SK-N-SH treated with all-trans-retinoic acid at 6 μM for 48 hours (cell line): ENCODE data around the gene C10orf88.

Experiments
- ATAC-seq: fragments of 200-7000 bp; cut with Tn5 transposase; 3 replicates; pipeline ENCODE4 v1.9.1; 2020; ENCODE audit warnings: mild to moderate bottlenecking, moderate library complexity
- ARNTL ChIP-seq: fragments of 450-650 bp; formaldehyde crosslinking; IDR thresholded peaks from 2 replicates; pipeline ENCODE4 v1.5.0; 2020; ENCODE audit warnings: low read depth, mild to moderate bottlenecking, moderate library complexity, borderline replicate concordance
- BACH2 ChIP-seq: fragments of 250-450 bp; sonication (Bioruptor Pico); IDR thresholded peaks from 2 replicates; pipeline ENCODE4 v1.9.0; 2021; ENCODE audit warnings: mild to moderate bottlenecking, borderline replicate concordance
- CSDC2 ChIP-seq: fragments of 250-450 bp; sonication (Bioruptor Pico); IDR thresholded peaks from 2 replicates; pipeline ENCODE4 v1.5.0; 2020; ENCODE audit warnings: mild to moderate bottlenecking, moderate library complexity
- CSRNP3 ChIP-seq: fragments of 250-450 bp; sonication (Bioruptor Pico); IDR thresholded peaks from 2 replicates; pipeline ENCODE4 v1.5.1; 2021; ENCODE audit warnings: mild to moderate bottlenecking, moderate library complexity
- ESRRG ChIP-seq: fragments of 250-450 bp; sonication (Bioruptor Pico); IDR thresholded peaks from 2 replicates; pipeline ENCODE4 v1.6.1; 2021; ENCODE audit warnings: mild to moderate bottlenecking
- GLIS3 ChIP-seq: fragments of 250-450 bp; sonication (Bioruptor Pico); IDR thresholded peaks from 2 replicates; pipeline ENCODE4 v1.5.0; 2020; ENCODE audit warnings: mild to moderate bottlenecking, moderate library complexity
- ISL1 ChIP-seq: fragments of 250-450 bp; sonication (Bioruptor Pico); IDR thresholded peaks from 2 replicates; pipeline ENCODE4 v2.1.2; 2022; ENCODE audit warnings: mild to moderate bottlenecking, moderate library complexity
- OSR1 ChIP-seq: fragments of 250-450 bp; sonication (Bioruptor Pico); IDR thresholded peaks from 2 replicates; pipeline ENCODE4 v1.8.0; 2022; ENCODE audit warnings: moderate library complexity, mild to moderate bottlenecking, inconsistent platforms
- PPARA ChIP-seq: fragments of 250-450 bp; sonication (Bioruptor Pico); IDR thresholded peaks from 2 replicates; pipeline ENCODE4 v1.5.0; 2020; ENCODE audit warnings: mild to moderate bottlenecking, borderline replicate concordance
- RARB ChIP-seq: fragments of 250-450 bp; sonication (Bioruptor Pico); IDR thresholded peaks from 2 replicates; pipeline ENCODE4 v1.8.0; 2021; ENCODE audit warnings: mild to moderate bottlenecking, moderate library complexity
- SNAI2 ChIP-seq: fragments of 250-450 bp; sonication (Bioruptor Pico); IDR thresholded peaks from 2 replicates; pipeline ENCODE4 v1.5.0; 2020; ENCODE audit warnings: mild to moderate bottlenecking, moderate library complexity
- TCF4 ChIP-seq: fragments of 250-450 bp; sonication (Bioruptor Pico); IDR thresholded peaks from 2 replicates; pipeline ENCODE4 v1.8.0; 2021; ENCODE audit warnings: mild to moderate bottlenecking, moderate library complexity, borderline replicate concordance
- TOX ChIP-seq: fragments of 250-450 bp; sonication (Bioruptor Pico); IDR thresholded peaks from 2 replicates; pipeline ENCODE4 v1.8.0; 2021; ENCODE audit warnings: mild to moderate bottlenecking, moderate library complexity, borderline replicate concordance
- TSHZ2 ChIP-seq: fragments of 250-450 bp; sonication (Bioruptor Pico); IDR thresholded peaks from 2 replicates; pipeline ENCODE4 v1.5.0; 2020; ENCODE audit warnings: mild to moderate bottlenecking, moderate library complexity
- ZFP3 ChIP-seq: fragments of 250-450 bp; sonication (Bioruptor Pico); IDR thresholded peaks from 2 replicates; pipeline ENCODE4 v1.5.0; 2020; ENCODE audit warnings: mild to moderate bottlenecking, moderate library complexity
- ZFP30 ChIP-seq: fragments of 450-650 bp; formaldehyde crosslinking; IDR thresholded peaks from 2 replicates; pipeline ENCODE4 v1.5.0; 2022; ENCODE audit warnings: mild to moderate bottlenecking, moderate library complexity
- ZNF565 ChIP-seq: fragments of 450-650 bp; formaldehyde crosslinking; conservative IDR thresholded peaks from 2 replicates; pipeline ENCODE4 v1.5.0; 2020; ENCODE audit warnings: low read depth, mild to moderate bottlenecking, moderate library complexity
- ZNF70 ChIP-seq: fragments of 450-650 bp; formaldehyde crosslinking; IDR thresholded peaks from 2 replicates; pipeline ENCODE4 v1.5.0; 2020; ENCODE audit warnings: mild to moderate bottlenecking, moderate library complexity
- ZNF8 ChIP-seq: fragments of 450-650 bp; formaldehyde crosslinking; IDR thresholded peaks from 2 replicates; pipeline ENCODE4 v1.5.0; 2020; ENCODE audit warnings: mild to moderate bottlenecking, moderate library complexity
- TF ChIP-seq, protein P1 (sequence below): fragments of 250-450 bp; sonication (Bioruptor Pico); IDR thresholded peaks from 2 replicates; pipeline ENCODE4 v1.8.0; 2020; ENCODE audit warnings: mild to moderate bottlenecking, moderate library complexity, borderline replicate concordance

The C10orf88 gene

DNA sequence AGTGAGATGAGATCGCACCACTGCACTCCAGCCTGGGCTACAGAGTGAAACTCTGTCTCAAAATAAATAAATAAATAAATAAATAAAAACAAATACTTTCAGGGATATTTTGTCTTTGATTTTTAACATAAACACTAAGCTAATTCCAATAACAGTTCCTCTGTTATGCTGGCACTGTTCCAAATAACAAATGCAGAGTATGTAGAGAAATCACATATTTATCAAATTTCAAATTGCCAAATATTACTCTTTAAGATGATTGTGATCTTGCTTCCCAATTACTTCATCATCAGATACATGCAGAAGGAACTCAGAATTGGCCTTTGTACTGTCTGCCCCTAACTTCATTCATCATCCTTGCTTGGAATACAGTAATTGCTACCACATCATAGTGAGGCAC, 23.9 kb downstream of the C10orf88 start:
- no peak for ATAC-seq
- TF ChIP-seq ZFP30 (no peak), CSRNP3 (CRISPR knock-in tag) (no peak), BACH2 (CRISPR knock-in tag) (no peak), ESRRG (CRISPR knock-in tag) (no peak), OSR1 (no peak), ZNF8 (CRISPR knock-in tag) (no peak), ZFP3 (CRISPR knock-in tag) (no peak), SNAI2 (CRISPR knock-in tag) (no peak), ISL1 (CRISPR knock-in tag) (no peak), TSHZ2 (CRISPR knock-in tag) (no peak), PPARA (CRISPR knock-in tag) (no peak), ZNF70 (CRISPR knock-in tag) (no peak), RARB (no peak), GLIS3 (CRISPR knock-in tag) (no peak)
- TF ChIP-seq, protein P1, sequence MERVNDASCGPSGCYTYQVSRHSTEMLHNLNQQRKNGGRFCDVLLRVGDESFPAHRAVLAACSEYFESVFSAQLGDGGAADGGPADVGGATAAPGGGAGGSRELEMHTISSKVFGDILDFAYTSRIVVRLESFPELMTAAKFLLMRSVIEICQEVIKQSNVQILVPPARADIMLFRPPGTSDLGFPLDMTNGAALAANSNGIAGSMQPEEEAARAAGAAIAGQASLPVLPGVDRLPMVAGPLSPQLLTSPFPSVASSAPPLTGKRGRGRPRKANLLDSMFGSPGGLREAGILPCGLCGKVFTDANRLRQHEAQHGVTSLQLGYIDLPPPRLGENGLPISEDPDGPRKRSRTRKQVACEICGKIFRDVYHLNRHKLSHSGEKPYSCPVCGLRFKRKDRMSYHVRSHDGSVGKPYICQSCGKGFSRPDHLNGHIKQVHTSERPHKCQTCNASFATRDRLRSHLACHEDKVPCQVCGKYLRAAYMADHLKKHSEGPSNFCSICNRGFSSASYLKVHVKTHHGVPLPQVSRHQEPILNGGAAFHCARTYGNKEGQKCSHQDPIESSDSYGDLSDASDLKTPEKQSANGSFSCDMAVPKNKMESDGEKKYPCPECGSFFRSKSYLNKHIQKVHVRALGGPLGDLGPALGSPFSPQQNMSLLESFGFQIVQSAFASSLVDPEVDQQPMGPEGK (CRISPR knock-in tag): no peak

DNA sequence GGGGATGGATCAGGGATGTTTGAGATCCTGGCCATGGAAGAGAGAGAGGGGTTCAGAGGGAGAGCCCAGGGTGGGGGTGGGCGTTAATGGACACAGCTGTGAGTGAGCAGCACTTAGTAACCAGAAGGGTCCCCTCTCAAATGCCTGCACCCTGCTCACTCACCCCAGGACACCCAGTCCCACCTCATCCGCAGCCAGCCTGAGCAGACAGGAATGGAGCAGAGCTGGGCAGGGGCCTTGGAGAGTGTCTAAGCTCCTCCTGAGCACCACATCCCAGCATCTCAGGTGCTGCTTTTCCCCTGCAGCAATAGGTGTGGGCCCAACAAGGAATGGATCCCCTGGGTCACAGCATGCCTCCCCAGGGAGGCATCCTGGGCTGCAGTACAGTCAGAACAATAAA, 38.3 kb downstream of the C10orf88 start:
- no peak for TF ChIP-seq ESRRG (CRISPR knock-in tag)
- TF ChIP-seq ARNTL (CRISPR knock-in tag): no peak
- no peak for TF ChIP-seq CSDC2
- TF ChIP-seq ZNF70 (CRISPR knock-in tag): no peak
- no peak for TF ChIP-seq ISL1 (CRISPR knock-in tag)
- TF ChIP-seq SNAI2 (CRISPR knock-in tag): no peak
- no peak for TF ChIP-seq TSHZ2 (CRISPR knock-in tag)
- no peak for TF ChIP-seq TOX
- no peak for TF ChIP-seq TCF4 (CRISPR knock-in tag)
- TF ChIP-seq ZFP3 (CRISPR knock-in tag): no peak
- no peak for TF ChIP-seq CSRNP3 (CRISPR knock-in tag)
- no peak for TF ChIP-seq ZNF565
- TF ChIP-seq ZNF8 (CRISPR knock-in tag): no peak
- TF ChIP-seq, protein P1 (CRISPR knock-in tag): no peak
- no peak for TF ChIP-seq RARB
- ATAC-seq: no peak
